Left lung (tissue), 10 donors: ENCODE measurements around the gene ABTB2. TPM values are rescaled to one million over a fixed set of nuclear protein-coding genes. Genes with fewer than 3 reads are reported as not detected.

Experiments
- ATAC-seq: fragments of 200-7000 bp; cut with Tn5 transposase; one replicate; pipeline ENCODE4 v1.9.1; 2020; ENCODE audit warnings: moderate library complexity
- DNase-seq, 4 donors: peaks; one replicate each; pipeline ENCODE4 v3.0.0-alpha.2; 2013 to 2020
- H3K27ac ChIP-seq, 2 donors: fragments of 200-600 bp; sonication (generic) in 1 of 2; one replicate each; pipeline versions ENCODE4 v1.5.0 to v1.8.0; 2020 to 2021
- H3K27me3 ChIP-seq, 2 donors: fragments of 200-600 bp; sonication (generic) in 1 of 2; one replicate each; pipeline versions ENCODE4 v1.5.0 to v1.8.0; 2020 to 2021
- H3K36me3 ChIP-seq, 2 donors: fragments of 200-600 bp; sonication (generic) in 1 of 2; one replicate each; pipeline versions ENCODE4 v1.5.0 to v1.8.0; 2020 to 2021
- H3K4me1 ChIP-seq, 2 donors: fragments of 200-600 bp; one replicate each; pipeline ENCODE4 v1.8.0; 2021
- H3K4me3 ChIP-seq, 2 donors: fragments of 200-600 bp; sonication (generic) in 1 of 2; one replicate each; pipeline versions ENCODE4 v1.5.0 to v1.8.0; 2020 to 2021; ENCODE audit warnings: mild to moderate bottlenecking in 1 of 2
- H3K9me3 ChIP-seq, 2 donors: fragments of 200-600 bp; sonication (generic) in 1 of 2; one replicate each; pipeline versions ENCODE4 v1.5.0 to v1.8.0; 2020 to 2021
- CTCF ChIP-seq, 2 donors: fragments of 200-600 bp; sonication (generic) in 1 of 2; IDR thresholded peaks; one replicate each; pipeline versions ENCODE4 v1.5.0 to v1.8.0; 2021; ENCODE audit warnings: antibody characterized with exemption in 2 of 2
- intact Hi-C, 2 donors: fragments of 100-400 bp; cut with DNase I; formaldehyde crosslinking; loops; one replicate each; pipeline versions ENCODE4 v1.11.2 to v1.14.2; 2022
- polyA plus RNA-seq, 6 donors: library from polyadenylated mRNA; unstranded; fragments of 120-200 nt; gene quantifications; one replicate each; pipeline ENCODE4 v1.2.1, GENCODE V29; 2013; ENCODE audit not compliant: insufficient read length in 6 of 6
- total RNA-seq, 2 donors: library from RNA; stranded (reverse); fragmentation: NEBNext Ultra II Directional; extraction: Animal tissue kit (Norgen Biotek cat#: 25700); gene quantifications; one replicate each; pipeline ENCODE4 v1.2.1, GENCODE V29; 2021
- donor health status: DM: no; HTN: yes; CAD: no.
- donor health status: DM: no; HTN: no; CAD: no.

The ABTB2 gene
- total and polyA plus RNA-seq, 8 donors: 2.4 to 6.9 (median 4.8) TPM

GRCh38 chr11:34358728-34359547 is 1.1 kb upstream of the ABTB2 start:
- H3K9me3 ChIP-seq: no peaks in the 10 kb centered on the region
- ATAC-seq: peak; percentile 50
- no peaks in the 10 kb centered on the region for H3K36me3 ChIP-seq
- peak overlapping the region; percentile 40 to 59 for H3K4me3 ChIP-seq
- intact Hi-C loops: loop anchor here in 1 of 2 donors (2.0 kb wide), 1 partner anchor 184 kb away; no protein-coding TSS in a partner anchor
- TF ChIP-seq CTCF (IDR thresholded peaks at IDR 0.05): peak; percentile 57 to 76
- H3K4me1 ChIP-seq: peaks cover 12 to 39% of the 10 kb centered on the region in 2 donors
- H3K27ac ChIP-seq: peak overlapping the region; percentile 58 to 66
- DNase-seq: peak; percentile 74 to 90 (median 84)
- H3K27me3 ChIP-seq: peaks cover 0 to 36% of the 10 kb centered on the region in 2 donors

GRCh38 chr11:34358258-34358727 is 483 bp upstream of the ABTB2 start:
- peaks cover 0 to 39% of the 10 kb centered on the region in 2 donors for H3K27me3 ChIP-seq
- ATAC-seq (peak; percentile 54), DNase-seq (peak; percentile 43 to 86 (median 60))
- peak overlapping the region; percentile 58 to 66 for H3K27ac ChIP-seq
- H3K36me3 ChIP-seq: no peaks in the 10 kb centered on the region
- intact Hi-C loops: loop anchor here in 1 of 2 donors (2.0 kb wide), 1 partner anchor 183 kb away; no protein-coding TSS in a partner anchor
- no peaks in the 10 kb centered on the region for H3K9me3 ChIP-seq
- peak overlapping the region; percentile 40 to 59 for H3K4me3 ChIP-seq
- peaks cover 12 to 34% of the 10 kb centered on the region in 2 donors for H3K4me1 ChIP-seq
- TF ChIP-seq CTCF (IDR thresholded peaks at IDR 0.05): no peak

- Histone ChIP-seq H3K27me3 (peaks cover 0 to 48% of the 10 kb centered on the region in 2 donors), H3K36me3 (no peaks in the 10 kb centered on the region), H3K9me3 (no peaks in the 10 kb centered on the region), H3K4me1 (peaks cover 12 to 33% of the 10 kb centered on the region in 2 donors), H3K4me3 (peak overlapping the region; percentile 59 to 78), H3K27ac (peak overlapping the region; percentile 57 to 67)
- intact Hi-C loops: no loop called here
- peak; percentile 49 for ATAC-seq
- peak; percentile 46 to 92 (median 58) for DNase-seq
- peak in 1 of 2 donors; percentile 12 for TF ChIP-seq CTCF (IDR thresholded peaks at IDR 0.05)
These were observed 703 bp downstream of the ABTB2 start for GRCh38 chr11:34356913-34357700.

GRCh38 chr11:34356576-34356912 is 1.3 kb downstream of the ABTB2 start:
- Histone ChIP-seq H3K9me3 (no peaks in the 10 kb centered on the region), H3K4me1 (peaks cover 12 to 33% of the 10 kb centered on the region in 2 donors), H3K27me3 (peaks cover 0 to 48% of the 10 kb centered on the region in 2 donors), H3K4me3 (peak overlapping the region; percentile 59 to 78), H3K36me3 (no peaks in the 10 kb centered on the region), H3K27ac (no peak overlapping the region)
- DNase-seq (no peak), ATAC-seq (no peak)
- TF ChIP-seq CTCF (IDR thresholded peaks at IDR 0.05): no peak
- intact Hi-C loops: no loop called here
